GM18951 (cell line): ENCODE measurements around the gene FIGNL2.

Experiments used
- POLR2A ChIP-seq: IDR thresholded peaks from 4 replicates; pipeline ENCODE4 v1.6.1; 2011; ENCODE audit warnings: mild to moderate bottlenecking; ENCODE audit not compliant: insufficient read length, insufficient read depth; ENCODE audit errors: extremely low read depth
- in situ Hi-C: fragments of 300-500 bp; cut with MboI; formaldehyde crosslinking; loops from one replicate; pipeline ENCODE4 v1.12.0; 2022; ENCODE audit warnings: low sequenced_read_pairs, mixed read lengths, inconsistent platforms; ENCODE audit not compliant: unreplicated experiment

Gene FIGNL2, protein sequence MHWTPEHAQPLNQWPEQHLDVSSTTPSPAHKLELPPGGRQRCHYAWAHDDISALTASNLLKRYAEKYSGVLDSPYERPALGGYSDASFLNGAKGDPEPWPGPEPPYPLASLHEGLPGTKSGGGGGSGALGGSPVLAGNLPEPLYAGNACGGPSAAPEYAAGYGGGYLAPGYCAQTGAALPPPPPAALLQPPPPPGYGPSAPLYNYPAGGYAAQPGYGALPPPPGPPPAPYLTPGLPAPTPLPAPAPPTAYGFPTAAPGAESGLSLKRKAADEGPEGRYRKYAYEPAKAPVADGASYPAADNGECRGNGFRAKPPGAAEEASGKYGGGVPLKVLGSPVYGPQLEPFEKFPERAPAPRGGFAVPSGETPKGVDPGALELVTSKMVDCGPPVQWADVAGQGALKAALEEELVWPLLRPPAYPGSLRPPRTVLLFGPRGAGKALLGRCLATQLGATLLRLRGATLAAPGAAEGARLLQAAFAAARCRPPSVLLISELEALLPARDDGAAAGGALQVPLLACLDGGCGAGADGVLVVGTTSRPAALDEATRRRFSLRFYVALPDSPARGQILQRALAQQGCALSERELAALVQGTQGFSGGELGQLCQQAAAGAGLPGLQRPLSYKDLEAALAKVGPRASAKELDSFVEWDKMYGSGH

DNA sequence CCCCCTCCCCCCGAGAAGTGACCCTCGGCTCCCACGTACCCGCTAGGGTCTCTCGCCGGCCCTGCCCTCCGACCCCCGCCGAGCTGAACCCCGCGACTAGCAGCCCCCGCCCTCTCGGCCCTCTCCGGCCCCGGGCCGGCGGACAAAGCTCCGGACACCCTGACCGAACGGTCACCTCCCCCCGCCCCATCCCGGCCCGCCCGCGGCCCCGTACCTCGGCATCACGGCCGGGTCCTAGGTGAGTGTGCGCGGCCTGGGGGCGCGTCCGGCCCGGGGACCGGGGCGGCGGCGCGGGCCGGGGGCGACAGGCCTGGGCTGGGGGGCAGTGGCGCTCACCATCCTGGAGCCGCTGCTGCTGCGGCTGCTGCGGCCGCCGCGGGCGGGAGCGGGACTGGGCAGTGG is at the start of gene FIGNL2:
FIGNL2 (minus strand) TSS at position 393 of the 402 bp plus-strand sequence. CDS start 26,305 bp downstream, outside the sequence.
- no peak for TF ChIP-seq POLR2A
- in situ Hi-C loops, result no loop called here

DNA sequence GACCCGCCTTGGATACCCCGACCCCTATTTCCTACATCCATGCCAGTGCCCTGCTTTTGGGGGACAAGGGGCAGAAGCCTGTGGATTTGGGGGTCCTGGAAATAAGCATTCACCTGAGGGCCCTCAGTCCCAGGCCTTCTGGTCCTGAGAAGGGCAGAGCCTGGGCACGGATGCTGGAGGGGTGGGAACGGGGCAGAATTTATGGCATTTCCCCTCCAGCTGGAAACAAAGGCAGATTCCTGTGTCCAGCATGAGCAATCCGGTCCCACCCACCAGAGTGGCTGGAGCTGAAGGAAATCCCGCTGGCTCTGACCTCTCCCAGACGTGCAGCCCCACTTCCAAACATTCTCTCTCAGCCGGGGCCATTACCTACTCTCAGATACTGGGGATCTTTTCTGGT is 48.7 kb upstream of the FIGNL2 start:
- TF ChIP-seq POLR2A, result no peak
- in situ Hi-C loops, result no loop called here

DNA sequence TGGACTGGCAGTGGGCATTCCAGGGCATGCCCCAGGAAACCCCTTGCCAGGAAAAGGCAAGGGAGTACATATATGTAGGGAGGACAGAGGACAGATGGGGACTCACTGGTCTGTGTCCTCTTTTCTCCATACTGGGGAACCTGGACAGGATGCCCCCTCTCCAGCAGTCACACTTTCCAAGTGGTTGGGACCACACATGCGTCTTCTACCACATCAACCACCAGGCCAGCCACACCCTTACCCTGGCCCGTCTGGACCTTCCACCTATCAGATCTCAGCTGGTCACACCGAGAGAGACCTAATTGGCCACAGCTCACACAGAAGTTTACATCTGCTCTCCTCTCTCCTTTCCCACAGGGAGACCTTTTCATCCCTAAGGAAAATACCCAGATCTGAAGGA is 47.7 kb upstream of the FIGNL2 start:
- in situ Hi-C loops, result no loop called here
- no peak for TF ChIP-seq POLR2A

DNA sequence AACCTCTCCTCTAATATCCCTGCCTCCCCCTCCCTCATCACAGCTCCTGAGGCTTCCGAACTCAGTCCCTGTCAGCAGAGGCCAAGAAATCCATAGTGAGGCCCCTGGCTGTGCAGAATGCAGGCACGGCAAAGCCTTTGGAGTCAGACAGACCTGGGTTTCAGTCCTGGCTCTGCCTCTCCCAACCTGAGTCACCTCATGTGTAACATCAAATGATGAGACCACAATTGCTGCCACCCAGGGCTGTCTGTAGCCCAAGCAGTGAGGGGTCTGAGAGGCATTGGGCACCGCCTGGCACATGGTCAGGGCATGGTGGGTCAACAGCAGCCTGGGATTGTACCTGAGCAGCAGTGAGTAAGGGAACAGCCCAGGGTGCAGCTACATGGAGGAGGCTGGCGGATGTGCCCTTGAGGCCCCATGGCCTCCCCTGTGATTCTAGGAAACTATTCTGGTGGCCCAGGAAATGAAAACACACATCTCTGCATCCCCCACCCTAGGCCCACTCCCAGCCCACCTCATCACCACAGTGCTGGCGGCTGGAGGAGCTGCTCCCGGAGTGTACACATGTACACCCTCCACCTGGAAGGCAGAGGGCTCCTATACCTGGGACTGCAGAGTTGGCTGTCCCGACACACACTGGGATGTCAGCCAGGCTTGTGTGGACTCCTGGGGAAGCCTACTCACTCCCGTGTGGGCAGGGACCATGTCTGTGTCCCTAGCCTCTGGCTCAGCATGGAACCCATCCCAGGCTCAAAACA is 47.0 kb upstream of the FIGNL2 start:
- no peak for TF ChIP-seq POLR2A
- in situ Hi-C loops, result no loop called here

DNA sequence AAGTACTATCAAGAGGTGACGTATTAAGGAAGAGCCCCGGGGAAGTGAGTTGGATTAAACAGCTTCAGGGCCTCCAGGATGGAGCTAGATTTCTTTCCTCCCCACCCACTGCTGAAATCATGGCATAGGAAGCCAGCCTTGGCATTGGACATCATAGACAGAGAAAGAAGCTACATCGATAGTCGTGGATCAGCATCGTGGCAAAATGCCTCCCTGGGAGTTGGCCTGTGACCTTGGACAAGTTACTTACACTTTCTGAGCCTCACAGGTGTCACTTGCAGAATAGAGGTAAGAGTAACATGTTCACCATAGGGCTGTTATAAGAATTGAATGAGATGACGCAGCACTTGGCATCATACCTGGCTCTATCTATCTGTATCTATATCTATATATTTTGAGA is 45.3 kb upstream of the FIGNL2 start:
- no peak for TF ChIP-seq POLR2A
- in situ Hi-C loops, result no loop called here

DNA sequence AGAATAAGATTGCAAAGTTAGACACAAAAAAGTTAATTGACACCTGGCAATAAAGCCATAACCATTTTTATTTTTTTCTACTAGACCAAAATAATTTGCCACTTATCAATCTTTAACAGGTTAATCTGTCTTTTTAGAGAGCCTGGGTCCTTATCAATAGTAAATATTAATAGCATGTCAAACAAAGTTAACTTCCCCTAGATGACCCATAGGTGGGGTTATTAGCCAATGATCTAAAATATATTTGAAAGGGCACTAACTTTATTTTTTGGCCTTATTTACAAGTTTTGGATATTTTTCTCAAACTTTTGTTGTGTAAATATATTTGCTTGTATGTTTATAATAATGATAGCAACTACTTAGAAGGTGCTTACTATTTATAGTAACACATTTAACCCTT is 43.3 kb upstream of the FIGNL2 start:
- no peak for TF ChIP-seq POLR2A
- in situ Hi-C loops, result no loop called here

DNA sequence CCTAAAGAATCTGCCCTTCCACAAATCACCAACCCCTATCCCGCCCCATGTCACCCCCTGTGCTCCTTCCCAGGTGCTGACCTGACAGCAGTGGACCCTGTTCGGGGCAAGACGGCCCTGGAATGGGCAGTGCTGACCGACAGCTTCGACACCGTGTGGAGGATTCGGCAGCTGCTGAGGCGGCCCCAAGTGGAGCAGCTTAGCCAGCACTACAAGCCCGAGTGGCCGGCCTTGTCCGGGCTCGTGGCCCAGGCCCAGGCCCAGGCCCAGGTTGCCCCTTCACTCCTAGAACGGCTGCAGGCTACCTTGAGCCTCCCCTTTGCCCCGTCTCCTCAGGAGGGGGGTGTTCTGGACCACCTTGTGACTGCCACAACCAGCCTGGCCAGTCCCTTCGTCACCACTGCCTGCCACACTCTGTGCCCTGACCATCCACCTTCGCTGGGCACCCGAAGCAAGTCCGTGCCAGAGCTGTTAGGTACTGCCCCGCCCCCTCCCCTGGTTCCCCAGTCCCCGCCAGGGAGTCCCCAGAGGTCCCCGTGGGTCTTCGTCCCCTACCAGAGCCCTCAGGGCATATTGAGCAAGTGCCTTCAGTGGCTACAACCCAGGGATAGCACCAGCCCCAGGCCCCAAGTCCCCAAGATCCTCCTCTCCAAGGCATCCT is 42.1 kb upstream of the FIGNL2 start:
- in situ Hi-C loops, result no loop called here
- no peak for TF ChIP-seq POLR2A

DNA sequence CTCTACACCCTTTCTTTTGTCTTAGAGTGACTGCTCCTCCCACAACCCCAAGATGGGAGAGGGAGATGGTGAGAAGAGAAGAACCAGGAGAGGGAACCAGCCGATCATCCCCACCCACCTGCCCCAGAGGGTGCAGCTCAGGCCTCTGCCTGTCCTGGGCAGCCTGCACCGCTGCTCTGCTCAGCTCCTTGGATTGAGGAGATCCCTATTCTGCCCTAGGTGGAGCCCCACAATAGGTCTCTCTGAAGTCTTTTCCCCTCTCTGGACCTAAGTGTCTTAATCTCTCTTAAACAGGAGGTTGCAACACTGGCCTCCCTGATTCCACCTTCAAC is 41.6 kb upstream of the FIGNL2 start:
- no peak for TF ChIP-seq POLR2A
- in situ Hi-C loops, result no loop called here

DNA sequence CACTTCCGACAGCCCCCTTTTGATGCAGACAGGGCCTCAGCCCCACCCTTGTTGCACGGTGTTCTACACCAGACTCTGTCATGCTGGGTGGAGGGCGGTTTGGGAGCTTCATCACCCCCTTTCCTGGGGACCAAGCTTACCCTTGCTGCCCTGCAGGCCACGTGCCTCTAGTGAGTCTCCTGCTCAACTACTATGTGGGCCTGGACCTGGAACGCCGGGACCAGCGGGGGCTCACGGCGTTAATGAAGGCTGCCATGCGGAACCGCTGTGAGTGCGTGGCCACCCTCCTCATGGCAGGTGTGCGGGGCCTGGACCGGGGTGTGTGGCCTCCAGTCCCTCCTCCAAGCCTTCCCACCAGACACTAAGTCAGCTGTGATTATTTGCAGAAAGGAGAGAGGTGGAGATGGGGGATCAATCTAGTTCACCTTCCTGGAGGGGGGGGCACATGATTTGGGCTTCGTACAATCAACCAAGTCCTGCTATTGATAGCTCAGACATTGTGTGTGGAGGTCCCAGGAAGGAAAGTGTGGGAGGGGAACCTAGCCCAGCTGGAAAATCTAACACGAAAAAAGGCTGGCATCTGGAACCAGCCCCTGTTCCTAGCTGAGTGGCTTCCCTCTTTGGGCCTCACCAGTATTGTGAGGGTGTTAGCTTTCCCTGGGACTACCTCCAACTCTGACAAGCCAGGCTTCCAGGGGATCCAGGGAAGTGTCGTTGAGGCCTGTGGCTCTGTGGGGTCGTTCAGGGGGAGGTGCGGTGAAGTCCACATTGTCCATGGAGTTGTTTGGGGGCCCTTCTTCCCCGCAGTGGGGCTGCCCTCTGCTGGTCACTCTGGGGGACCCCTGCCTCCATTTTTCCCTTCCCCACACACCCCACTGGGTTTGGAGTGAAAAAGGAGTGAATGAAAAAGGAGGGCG is 41.0 kb upstream of the FIGNL2 start:
- TF ChIP-seq POLR2A, result no peak
- in situ Hi-C loops, result no loop called here

DNA sequence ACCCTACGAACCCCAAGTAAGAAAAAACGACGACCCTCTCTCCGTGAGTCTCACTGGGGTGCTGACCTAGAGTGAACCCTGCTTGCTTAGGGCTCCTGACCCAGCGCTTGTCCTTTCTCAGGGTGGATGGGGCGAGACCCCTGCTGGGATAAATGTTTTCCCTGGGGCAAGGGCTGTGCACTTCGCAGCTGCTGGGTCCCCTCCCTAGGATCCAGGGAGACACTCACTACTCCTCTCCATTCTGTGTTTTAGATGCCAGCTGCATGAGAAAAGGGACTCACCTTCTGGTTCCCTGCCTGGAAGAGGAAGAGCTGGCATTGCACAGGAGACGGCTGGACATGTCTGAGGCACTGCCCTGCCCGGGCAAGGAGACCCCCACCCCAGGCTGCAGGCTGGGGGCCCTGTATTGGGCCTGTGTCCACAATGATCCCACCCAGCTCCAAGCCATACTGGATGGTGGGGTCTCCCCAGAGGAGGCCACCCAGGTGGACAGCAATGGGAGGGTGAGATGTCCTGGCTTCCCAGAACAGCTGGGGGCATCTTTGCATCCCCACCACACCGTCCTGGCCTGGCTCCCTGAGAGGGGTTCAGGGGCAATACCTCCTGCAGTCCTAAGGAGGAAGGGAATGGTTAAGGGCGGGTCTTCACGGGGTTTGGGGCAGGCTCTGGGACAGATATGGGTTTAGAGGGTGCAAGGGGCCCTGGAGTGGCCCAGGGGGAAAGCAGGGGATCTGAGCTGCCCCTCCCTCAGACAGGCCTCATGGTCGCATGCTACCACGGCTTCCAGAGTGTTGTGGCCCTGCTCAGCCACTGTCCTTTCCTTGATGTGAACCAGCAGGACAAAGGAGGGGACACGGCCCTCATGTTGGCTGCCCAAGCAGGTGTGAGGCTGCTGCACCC is 40.0 kb upstream of the FIGNL2 start:
- TF ChIP-seq POLR2A, result no peak
- in situ Hi-C loops, result no loop called here

DNA sequence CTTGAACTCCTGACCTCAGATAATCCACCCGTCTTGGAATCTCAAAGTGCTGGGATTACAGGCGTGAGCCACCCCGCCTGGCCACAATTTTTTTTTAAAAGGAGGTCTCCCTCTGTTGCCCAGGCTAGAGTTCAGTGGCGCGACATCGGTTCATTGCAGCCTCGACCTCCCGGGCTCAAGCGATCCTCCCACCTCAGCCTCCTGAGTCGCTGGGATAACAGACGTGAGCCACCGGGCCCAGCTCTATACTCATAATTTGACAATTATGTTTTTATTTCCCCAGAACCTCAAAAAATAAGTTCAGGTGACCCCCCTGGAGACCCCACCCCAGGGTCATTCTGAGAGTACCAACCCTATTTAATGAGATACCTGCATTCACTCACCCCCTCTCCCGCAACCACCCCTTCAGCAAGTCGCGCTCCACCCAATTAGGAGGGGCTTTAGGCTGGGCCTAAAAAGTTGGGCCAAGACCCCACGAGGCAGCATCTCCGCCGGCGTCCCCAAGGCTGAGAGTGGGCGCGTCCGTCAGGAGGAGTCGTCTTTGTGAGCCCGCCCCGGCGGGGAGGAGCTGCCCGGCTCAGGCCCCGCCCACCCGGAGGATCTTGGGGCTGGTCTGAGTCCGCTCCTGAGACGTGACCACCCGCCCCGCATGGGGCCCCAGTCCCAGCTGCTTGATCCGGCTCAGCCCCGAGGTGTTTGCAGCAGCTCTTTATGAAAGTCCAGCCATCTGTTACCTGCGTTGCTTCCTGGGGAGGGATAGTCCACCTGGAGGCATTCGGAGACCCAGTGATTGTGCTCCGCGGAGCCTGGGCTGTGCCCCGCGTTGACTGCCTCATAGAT is 39.2 kb upstream of the FIGNL2 start, which contains the start of gene ANKRD33:
ANKRD33 (plus strand) TSS at position 628 of the 840 bp plus-strand sequence; CDS start at position 712, 84 bp downstream.
- in situ Hi-C loops, result no loop called here

More for the DNA sequence above, 39.2 kb upstream of the FIGNL2 start, which contains the start of gene ANKRD33:
- no peak for TF ChIP-seq POLR2A
